BJ (cell line): ENCODE measurements around the gene SPOP. TPM values are rescaled to one million over a fixed set of nuclear protein-coding genes. Genes with fewer than 3 reads are reported as not detected.

Experiments used
- CTCF ChIA-PET: fragments of 350-600 bp; formaldehyde crosslinking; extraction: SDS; loops from one replicate; lab custom pipeline; 2021; ENCODE audit warnings: antibody characterized with exemption, inconsistent platforms; lab: Yijun Ruan, JAX
- POLR2A ChIA-PET: fragments of 300-600 bp; sonication (Branson Sonifier 250); formaldehyde crosslinking; extraction: SDS; loops from one replicate; lab custom pipeline; 2021; ENCODE audit warnings: antibody characterized with exemption; lab: Charles Lee
- DNase-seq: peaks from one replicate; pipeline ENCODE4 v3.0.0-alpha.2; 2011; ENCODE audit warnings: low read depth
- H3K27me3 ChIP-seq: 2 replicates; pipeline ENCODE4 v1.6.0; 2011; ENCODE audit warnings: low read length; ENCODE audit not compliant: control insufficient read depth, insufficient read depth
- H3K36me3 ChIP-seq: 2 replicates; pipeline ENCODE4 v1.5.1; 2011; ENCODE audit warnings: low read length; ENCODE audit not compliant: control insufficient read depth, insufficient read depth
- H3K4me3 ChIP-seq: 2 replicates; pipeline ENCODE4 v1.5.1; 2011; ENCODE audit warnings: low read depth, mild to moderate bottlenecking, control low read depth, low read length
- CTCF ChIP-seq: IDR thresholded peaks from 2 replicates; pipeline ENCODE4 v1.5.1; 2011; ENCODE audit warnings: low read depth, mild to moderate bottlenecking, control low read depth, inconsistent platforms, low read length, moderate library complexity; ENCODE audit not compliant: insufficient read depth
- polyA plus RNA-seq: library from polyadenylated mRNA; depleted of rRNA; stranded (reverse); fragments of >200 nt; gene quantifications from 2 replicates; pipeline ENCODE4 v1.2.3, GENCODE V29; 2011

Gene SPOP
- polyA plus RNA-seq, 1 experiment = 136 TPM

DNA sequence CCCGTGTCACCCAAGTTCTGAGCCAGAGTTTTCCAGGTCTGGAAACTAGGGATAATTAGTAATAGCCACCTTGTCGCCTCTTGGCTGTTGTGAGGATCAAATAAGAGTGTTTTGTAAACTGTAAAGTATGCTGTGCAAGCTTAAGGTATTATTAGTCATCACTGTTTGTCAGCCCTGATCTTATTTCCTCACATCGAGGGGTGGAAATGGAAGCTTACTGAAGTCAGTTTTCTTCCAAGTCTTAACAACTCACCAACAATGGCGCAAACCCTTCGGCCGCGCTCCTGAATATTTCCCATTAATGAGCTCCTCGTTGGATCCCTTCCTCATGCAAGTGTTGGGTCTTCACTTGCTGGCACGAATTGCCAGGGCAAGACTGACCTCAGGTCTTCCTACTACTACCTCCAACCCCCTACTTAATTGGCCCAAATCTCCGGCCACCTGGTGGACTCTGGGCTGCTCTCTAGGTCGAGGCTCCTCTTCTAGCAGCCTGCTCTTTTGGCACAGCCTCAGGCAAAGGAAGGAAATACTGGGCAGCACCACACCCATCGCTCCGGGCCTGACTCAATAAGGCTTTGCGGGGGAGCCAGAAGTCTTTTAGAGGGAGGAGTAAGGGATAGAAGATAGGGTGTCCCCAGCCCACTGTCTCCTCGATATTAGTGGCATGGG is 30.8 kb upstream of the SPOP start:
- H3K27me3 ChIP-seq = no peaks in the 10 kb centered on the region
- DNase-seq = no peak
- TF ChIP-seq CTCF = no peak
- H3K36me3 ChIP-seq = peaks cover 14% of the 10 kb centered on the region
- ChIA-PET CTCF (interaction anchor here (0.6 to 26.0 kb wide), 21 partner anchors 8 to 293 kb away, joined by 3 to 638 read pairs (median 5); partner anchors contain the start of genes FAM117A and NXPH3), POLR2A (interaction anchor here (0.6 to 1.4 kb wide), 5 partner anchors 17 to 281 kb away, joined by 3 to 21 read pairs (median 4); partner anchors contain the start of genes FAM117A and KAT7)
- peak overlapping the region; percentile 92 for H3K4me3 ChIP-seq

- DNase-seq = peak; percentile 98
- Histone ChIP-seq H3K36me3 (peaks cover 18% of the 10 kb centered on the region), H3K27me3 (no peaks in the 10 kb centered on the region), H3K4me3 (peak within 1 kb of the TSS; percentile 92)
- ChIA-PET POLR2A (interaction anchor here (0.6 to 1.4 kb wide), 4 partner anchors 56 to 282 kb away, joined by 3 to 21 read pairs (median 4); partner anchors contain the start of genes FAM117A and KAT7), CTCF (interaction anchor here (0.6 to 26.0 kb wide), 27 partner anchors 8 to 292 kb away, joined by 3 to 638 read pairs (median 5); partner anchors contain the start of genes FAM117A and NXPH3)
- TF ChIP-seq CTCF = peak; percentile 95
Observed at GRCh38 chr17:49707608-49708514, 30.0 kb upstream of the SPOP start, which contains the start of gene SLC35B1. TSS of gene SLC35B1 (minus strand) at chr17:49707964. CDS start at chr17:49707833, 131 bp downstream.

DNA sequence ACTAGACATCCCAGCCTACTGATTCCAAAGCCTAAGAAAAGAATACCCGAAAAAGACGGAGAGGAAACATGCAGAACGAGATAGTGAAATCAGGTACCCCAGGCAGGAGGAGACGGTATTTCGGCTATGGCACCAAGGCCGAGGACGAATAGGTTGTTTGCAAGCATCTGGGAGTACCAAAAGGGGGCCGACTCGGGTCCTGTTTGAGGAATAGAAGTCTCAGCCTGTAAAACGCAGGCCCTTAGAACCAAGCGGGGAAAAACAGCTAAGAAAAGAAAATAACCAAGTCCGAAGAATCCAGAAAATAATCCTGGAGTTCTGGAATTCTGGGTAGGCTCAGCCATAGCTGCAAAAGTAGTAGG is 29.3 kb upstream of the SPOP start:
- peak; percentile 10; the same call in 1 of the 2 replicates for TF ChIP-seq CTCF
- ChIA-PET POLR2A (interaction anchor here (1.4 kb wide), 1 partner anchor 57 kb away, joined by 4 read pairs; the partner anchor contains the start of gene FAM117A), CTCF (interaction anchor here (0.7 to 26.0 kb wide), 19 partner anchors 7 to 290 kb away, joined by 3 to 638 read pairs (median 5); partner anchors contain the start of gene NXPH3)
- Histone ChIP-seq H3K27me3 (no peaks in the 10 kb centered on the region), H3K36me3 (peaks cover 19% of the 10 kb centered on the region), H3K4me3 (peak overlapping the region; percentile 92)
- DNase-seq = no peak

- no peak for TF ChIP-seq CTCF
- peaks cover 26% of the 10 kb centered on the region for H3K36me3 ChIP-seq
- DNase-seq = no peak
- H3K4me3 ChIP-seq = no peak overlapping the region
- POLR2A ChIA-PET = no interaction called here
- H3K27me3 ChIP-seq = no peaks in the 10 kb centered on the region
- CTCF ChIA-PET = interaction anchor here (1.2 to 26.0 kb wide), 5 partner anchors 10 to 149 kb away, joined by 3 to 638 read pairs (median 21); partner anchors contain the start of gene NXPH3
Observed at GRCh38 chr17:49705254-49705653, 27.4 kb upstream of the SPOP start.
